ENCODE data around the gene HOXA10.

The HOXA10 gene

GRCh38 chr7:27141137-27141922, 32.8 kb downstream of the HOXA10 start:
- ChIA-PET POLR2A (no interaction called here), CTCF (interaction anchor here (0.9 to 1.1 kb wide), 2 partner anchors 20 to 771 kb away, joined by 3 to 4 read pairs; no protein-coding TSS in a partner anchor)
- no peak for TF ChIP-seq CTCF (IDR thresholded peaks at IDR 0.05; ENCODE audit: control extremely low read depth, extremely low read depth, low read depth, missing control alignments)
- no peak for DNase-seq (ENCODE audit: extremely low spot score)

DNA sequence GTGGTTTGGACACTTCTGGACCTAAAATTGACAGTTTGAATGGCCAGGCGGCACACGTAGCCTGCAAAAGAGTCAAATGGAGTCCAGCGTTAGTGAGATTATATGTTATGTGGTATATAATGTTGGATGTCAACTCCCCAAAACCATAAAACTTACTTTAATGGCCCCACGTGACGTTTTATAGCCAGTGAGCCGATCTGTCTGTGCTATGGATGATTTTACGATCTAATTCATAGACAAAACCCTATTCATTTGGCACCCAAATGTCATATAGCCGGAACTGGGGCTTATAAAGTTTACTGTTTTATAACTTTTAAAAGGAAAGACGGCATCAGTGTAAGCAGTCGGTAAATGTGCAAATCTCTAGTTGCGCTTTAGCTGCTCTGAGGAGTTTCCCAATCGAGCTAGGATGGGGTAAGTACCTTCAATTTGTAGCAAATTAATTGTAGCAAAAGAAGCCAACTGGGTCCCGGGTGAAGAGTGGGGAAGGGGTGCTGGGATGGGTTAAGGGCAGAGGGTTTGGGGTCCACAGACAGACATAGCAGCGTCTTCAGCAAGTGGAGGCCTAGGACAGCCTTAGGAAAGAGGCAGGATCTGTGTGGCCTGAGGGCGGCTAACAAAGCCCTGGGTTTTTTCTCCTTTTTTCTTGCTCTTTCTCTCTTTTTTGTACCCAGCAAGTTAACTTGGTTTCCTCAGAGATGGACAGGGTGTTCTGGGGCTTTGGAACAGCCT, 33.8 kb downstream of the HOXA10 start:
- no peak for TF ChIP-seq CTCF (IDR thresholded peaks at IDR 0.05; ENCODE audit: control extremely low read depth, extremely low read depth, low read depth, missing control alignments)
- CTCF ChIA-PET, result no interaction called here
- DNase-seq (ENCODE audit: extremely low spot score), result no peak
- POLR2A ChIA-PET, result no interaction called here

DNA sequence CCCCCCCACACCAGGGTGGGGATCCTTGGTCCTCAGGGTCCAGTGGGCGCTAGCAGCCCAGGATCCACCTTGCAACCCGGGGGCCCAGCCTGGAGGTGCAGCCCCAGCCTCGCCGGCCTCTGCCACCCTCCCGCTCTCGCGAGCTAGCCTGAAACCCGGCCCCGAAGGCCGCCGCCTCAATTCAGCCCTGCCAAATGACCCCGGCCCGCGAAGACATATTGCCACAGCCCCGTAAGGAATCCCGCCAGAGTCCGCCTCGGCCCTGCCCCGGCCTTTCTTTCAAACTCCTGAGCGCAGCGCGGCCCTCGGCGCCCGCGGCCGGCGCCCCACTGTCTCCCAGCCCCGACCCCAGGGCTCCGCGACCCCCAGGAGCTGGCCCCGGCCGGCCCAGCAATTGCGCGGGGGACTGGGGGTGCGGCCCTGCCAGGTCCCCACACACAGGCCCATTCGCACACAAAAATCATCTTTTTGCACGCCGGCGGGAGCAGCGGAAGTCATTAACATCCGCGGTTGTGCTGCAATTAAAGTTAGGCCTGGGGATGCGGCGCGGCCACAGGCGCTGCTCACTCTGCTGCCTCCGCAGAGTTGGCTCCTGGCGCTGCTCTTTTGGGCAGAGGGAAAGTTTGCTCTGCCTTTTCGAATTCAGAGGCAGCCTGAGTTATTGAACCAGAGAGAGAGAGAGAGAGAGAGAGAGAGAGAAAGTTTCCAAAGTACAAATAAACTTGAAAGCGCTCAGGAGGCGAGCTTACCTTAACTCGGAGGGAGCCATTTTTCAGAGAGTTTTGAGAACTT, 34.6 kb downstream of the HOXA10 start:
- ChIA-PET CTCF (no interaction called here), POLR2A (no interaction called here)
- DNase-seq (ENCODE audit: extremely low spot score), result no peak
- TF ChIP-seq CTCF (IDR thresholded peaks at IDR 0.05; ENCODE audit: control extremely low read depth, extremely low read depth, low read depth, missing control alignments), result no peak

GRCh38 chr7:27138985-27139333, 35.2 kb downstream of the HOXA10 start:
- no peak for DNase-seq (ENCODE audit: extremely low spot score)
- ChIA-PET CTCF (no interaction called here), POLR2A (no interaction called here)
- no peak for TF ChIP-seq CTCF (IDR thresholded peaks at IDR 0.05; ENCODE audit: control extremely low read depth, extremely low read depth, low read depth, missing control alignments)

- no peak for TF ChIP-seq CTCF (IDR thresholded peaks at IDR 0.05; ENCODE audit: control extremely low read depth, extremely low read depth, low read depth, missing control alignments)
- CTCF ChIA-PET, result no interaction called here
- POLR2A ChIA-PET, result no interaction called here
- no peak for DNase-seq (ENCODE audit: extremely low spot score)
These were observed 35.6 kb downstream of the HOXA10 start for GRCh38 chr7:27138472-27138871.

DNA sequence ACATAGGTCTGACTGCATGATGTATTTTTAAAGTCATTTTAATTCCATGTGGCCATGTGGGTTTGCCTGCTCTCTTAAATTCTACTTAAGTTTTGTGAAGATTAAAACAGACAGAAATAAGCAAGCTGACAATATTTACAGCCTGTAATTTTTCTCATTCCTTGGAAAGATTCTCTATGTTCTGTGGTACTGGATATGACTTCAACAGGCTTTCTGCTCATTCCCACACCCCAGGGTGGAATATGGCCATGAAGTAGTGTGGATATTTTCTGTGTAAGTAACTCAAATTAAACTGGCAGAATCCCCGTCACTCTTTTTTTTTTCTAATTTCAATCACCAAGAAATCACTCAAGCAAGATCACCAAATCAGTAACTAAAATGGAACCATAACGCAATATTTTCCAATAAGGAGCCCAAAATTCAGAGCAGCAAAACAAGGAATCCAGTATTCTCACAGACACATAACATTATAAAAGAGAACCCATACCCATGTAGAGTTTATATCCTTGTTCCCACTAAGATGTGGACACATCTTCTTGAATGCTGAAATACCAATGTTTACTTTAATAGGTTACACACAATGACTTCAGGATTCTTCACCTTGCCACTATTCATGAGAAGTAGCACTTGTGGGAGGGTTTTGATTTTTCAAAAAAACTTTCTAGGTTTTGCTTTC, 36.3 kb downstream of the HOXA10 start:
- CTCF ChIA-PET, result no interaction called here
- POLR2A ChIA-PET, result no interaction called here
- no peak for TF ChIP-seq CTCF (IDR thresholded peaks at IDR 0.05; ENCODE audit: control extremely low read depth, extremely low read depth, low read depth, missing control alignments)

More for the DNA sequence above, 36.3 kb downstream of the HOXA10 start:
- no peak for DNase-seq (ENCODE audit: extremely low spot score)

All from GM10248 (cell line).